Urinary bladder (tissue), 4 donors: ENCODE measurements around the gene APBB3. TPM values are rescaled to one million over a fixed set of nuclear protein-coding genes. Genes with fewer than 3 reads are reported as not detected.
A peak's percentile ranks its signal among the peaks of the same experiment; 100 is the strongest.

Source experiments
- DNase-seq: peaks from one replicate; pipeline ENCODE4 v3.0.0-alpha.2; 2015; ENCODE audit errors: extremely low spot score
- H3K27ac ChIP-seq: one replicate; pipeline ENCODE4 v1.5.1; 2013; ENCODE audit warnings: low read depth, mild to moderate bottlenecking, moderate library complexity
- H3K36me3 ChIP-seq: one replicate; pipeline ENCODE4 v1.6.1; 2013; ENCODE audit warnings: mild to moderate bottlenecking, moderate library complexity; ENCODE audit not compliant: insufficient read depth
- H3K4me1 ChIP-seq: one replicate; pipeline ENCODE4 v1.6.1; 2013; ENCODE audit warnings: mild to moderate bottlenecking, moderate library complexity; ENCODE audit not compliant: insufficient read depth
- H3K4me3 ChIP-seq: one replicate; pipeline ENCODE4 v1.5.1; 2013; ENCODE audit warnings: low read depth, low read length
- WGBS: extraction: QIAGEN DNeasy Blood & Tissue Kit; methylation state at CpG from one replicate; pipeline ENCODE4 v1.1.7; 2013; 5-methylcytosine and 5-hydroxymethylcytosine counted together
- polyA plus RNA-seq: library from polyadenylated mRNA; stranded (reverse); fragments of 200-250 nt; gene quantifications from one replicate; pipeline ENCODE4 v1.2.3, GENCODE V29; 2013
- total RNA-seq: library from RNA; depleted of rRNA; stranded (reverse); fragments of >200 nt; gene quantifications from one replicate; pipeline ENCODE4 v1.2.3, GENCODE V29; 2014
- donor health status: healthy with polysubstance abuse.
- donor health status: healthy.

APBB3 gene
- total and polyA plus RNA-seq, 2 donors, result 15.3 to 27.2 TPM

DNA sequence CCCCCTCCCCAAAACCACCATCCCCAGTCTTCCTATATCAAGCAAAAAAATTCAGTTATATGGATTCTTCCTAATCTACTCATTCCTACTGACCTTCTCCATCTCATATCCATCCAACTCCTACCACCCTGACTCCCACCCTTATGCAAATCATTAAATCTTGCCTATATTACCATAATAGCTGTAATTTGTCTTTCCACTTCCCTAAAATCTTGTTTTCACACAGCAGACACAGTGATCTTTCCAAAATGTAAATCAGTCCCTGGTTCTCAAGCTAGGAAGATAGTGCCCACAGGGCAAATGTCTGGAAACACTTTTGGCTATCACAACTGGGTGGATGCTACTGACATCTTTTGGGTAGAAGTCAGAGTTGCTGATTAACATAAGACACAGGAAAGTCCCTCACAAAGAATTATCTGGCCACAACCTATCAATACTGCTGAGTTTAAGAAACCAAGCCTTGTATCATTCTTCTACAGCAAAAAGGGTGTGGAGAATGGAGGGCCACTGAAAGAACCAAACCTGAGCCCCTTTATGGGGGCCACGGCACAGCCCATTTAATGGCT is 8.6 kb downstream of the APBB3 start:
- Histone ChIP-seq H3K27ac (no peak overlapping the region), H3K4me1 (no peaks in the 10 kb centered on the region), H3K4me3 (no peak overlapping the region), H3K36me3 (no peaks in the 10 kb centered on the region)
- WGBS, result 76% methylated on average over 1 of the region's 1 CpG
- no peak for DNase-seq

DNA sequence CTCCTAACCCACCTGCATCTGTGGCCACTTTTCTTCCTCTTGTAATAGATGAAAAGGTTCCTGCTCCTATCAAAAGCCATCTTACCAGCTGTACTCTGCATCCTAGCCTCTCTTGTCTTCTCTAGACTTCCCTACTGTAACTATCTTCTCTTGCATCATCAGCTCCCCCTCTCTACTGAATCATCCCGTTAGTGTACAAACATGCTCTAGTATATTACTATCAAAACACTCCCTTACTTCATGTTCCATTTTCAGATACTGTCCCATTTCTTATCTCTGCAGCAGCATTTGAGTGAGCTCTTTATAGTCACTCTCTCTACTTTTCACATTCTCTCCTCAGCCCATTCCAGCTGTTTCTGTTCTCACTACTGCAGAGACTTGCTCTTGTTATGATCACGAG is 9.9 kb downstream of the APBB3 start:
- no peak for DNase-seq
- no peaks in the 10 kb centered on the region for H3K36me3 ChIP-seq
- H3K4me3 ChIP-seq, result no peak overlapping the region
- no peaks in the 10 kb centered on the region for H3K4me1 ChIP-seq
- no peak overlapping the region for H3K27ac ChIP-seq
- WGBS, result 57% methylated on average over 2 of the region's 2 CpGs

DNA sequence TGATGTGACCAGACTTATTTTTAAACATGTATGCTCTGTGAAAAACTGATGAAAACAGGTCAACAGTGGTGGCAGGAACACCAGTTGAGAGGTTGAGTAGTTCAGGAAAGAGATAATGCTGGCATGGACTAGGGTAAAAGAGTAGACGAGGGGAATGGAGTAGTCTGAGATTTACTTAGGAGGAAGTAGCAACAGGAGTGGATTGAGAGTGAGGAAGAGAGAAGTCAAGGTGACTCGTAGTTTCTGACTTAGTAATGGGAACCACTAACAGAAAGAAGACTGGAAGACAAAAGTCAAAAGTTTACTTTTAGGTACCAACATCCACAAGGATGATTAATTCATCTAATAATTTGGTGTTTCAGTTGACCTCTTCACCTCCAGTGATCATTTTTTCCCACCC is 10.7 kb downstream of the APBB3 start:
- Histone ChIP-seq H3K4me1 (peaks cover 2% of the 10 kb centered on the region), H3K27ac (no peak overlapping the region), H3K36me3 (no peaks in the 10 kb centered on the region), H3K4me3 (no peak overlapping the region)
- WGBS, result 74% methylated on average over 2 of the region's 2 CpGs
- DNase-seq, result no peak

DNA sequence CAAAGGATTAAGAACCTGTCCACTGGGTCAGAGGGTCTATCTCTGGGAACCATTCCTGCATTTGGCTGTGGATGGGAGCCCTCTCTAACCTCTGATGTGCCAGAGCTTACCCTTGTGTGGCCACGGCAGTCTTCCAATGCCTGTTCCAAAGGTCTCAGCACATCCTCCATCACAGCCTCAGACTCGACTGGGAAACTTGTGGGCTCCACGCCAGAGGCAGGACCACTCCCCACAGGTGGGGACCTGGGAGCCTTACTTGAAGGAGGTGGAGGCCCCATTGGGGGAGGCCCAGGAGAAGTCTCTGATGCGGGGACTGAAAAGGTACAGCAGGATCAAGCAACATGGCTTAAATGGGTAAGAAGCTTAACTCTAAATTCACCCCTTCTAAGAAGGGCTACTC is 12.5 kb downstream of the APBB3 start:
- Histone ChIP-seq H3K4me1 (peaks cover 2% of the 10 kb centered on the region), H3K27ac (no peak overlapping the region), H3K4me3 (no peak overlapping the region), H3K36me3 (no peaks in the 10 kb centered on the region)
- DNase-seq, result no peak
- WGBS, result 83% methylated on average over 4 of the region's 4 CpGs

DNA sequence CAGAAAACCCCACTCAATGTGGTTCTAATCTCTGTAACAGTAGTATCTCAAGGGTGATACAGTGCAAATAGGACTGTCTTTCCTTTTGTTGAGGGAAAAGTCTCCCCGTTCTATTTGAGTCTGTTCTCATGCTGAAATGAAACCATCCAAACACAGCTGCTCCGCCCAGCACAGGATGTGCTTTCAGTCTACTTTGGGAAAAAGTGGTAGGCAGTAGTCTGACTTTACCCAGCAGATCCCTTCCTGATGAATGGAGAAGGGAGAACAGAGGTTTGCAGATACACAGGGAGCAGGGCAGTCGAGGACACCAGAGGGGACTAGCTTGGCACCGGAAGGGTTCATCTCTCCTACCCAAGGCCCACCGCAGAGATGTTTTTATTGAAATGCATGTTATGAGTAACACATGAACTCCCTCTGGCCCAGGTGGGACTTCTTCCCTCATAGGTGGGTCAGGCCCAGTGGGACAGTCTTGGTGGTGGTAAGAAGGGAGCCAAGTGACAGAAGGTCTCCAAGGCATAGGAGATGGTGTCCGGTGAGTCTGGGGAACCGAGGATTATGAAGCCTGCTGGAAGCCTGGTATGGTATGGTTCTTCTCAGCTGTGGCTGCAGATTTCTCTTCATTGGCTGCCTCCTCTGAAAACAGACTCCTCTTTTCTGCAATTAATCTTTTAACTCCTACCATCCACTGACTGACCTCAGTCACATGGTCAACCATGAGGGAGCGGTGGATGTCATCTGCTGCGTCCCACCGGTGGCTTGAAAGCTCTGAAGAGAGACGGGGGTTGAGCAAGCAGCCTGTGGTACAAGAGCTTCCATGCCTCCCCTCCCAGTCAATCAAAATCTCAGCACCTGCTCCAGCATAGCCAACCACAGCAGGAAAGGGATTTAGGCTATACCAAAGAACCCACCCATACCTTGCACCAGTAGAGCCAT is 14.0 kb downstream of the APBB3 start:
- no peak overlapping the region for H3K27ac ChIP-seq
- no peak overlapping the region for H3K4me3 ChIP-seq
- DNase-seq, result no peak
- WGBS, result 85% methylated on average over 11 of the region's 11 CpGs
- no peaks in the 10 kb centered on the region for H3K36me3 ChIP-seq
- H3K4me1 ChIP-seq, result peaks cover 2% of the 10 kb centered on the region

DNA sequence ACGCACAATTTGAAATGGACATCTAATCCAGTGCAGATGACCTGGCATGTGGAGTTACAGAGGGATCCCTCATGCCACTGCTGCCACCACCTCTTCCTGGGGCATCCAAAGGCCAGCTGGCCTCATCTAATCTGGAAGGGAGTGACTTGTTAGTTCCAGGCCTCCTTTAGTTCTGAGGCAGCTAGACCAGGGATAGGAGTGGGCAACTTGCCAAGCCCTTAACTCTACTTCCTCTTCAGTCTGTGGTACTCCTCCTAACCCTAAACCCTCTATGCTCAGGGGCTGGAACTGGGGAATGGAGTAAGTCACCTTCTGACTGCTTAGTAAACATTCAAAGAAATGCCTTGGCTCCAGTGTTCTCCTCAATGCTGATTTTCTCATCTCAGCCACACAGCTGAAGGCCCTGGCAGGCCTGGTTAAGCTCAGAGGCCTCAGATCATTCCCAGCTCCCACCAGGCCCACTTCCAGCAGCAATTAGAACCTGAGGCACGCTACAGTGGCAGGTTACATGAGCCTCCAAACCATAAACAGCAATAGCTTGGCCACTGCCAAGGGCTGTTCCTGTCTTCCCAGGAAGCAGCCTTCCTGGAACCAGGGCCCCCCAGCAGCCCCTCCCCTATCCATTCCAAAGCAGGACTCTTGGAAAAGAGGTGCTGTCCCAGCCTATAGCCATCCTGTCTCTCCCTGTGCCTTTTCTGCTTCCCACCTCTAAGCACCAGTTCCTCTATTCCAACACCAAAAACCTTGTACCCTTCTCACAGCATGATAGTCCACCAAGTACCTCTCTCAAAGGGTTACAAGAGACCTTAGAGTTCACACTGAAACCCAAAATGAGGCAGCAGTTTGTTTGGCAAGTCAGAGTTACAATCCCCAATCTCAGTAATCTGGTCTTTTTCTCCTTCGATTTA is 14.9 kb downstream of the APBB3 start:
- no peak overlapping the region for H3K4me3 ChIP-seq

DNA sequence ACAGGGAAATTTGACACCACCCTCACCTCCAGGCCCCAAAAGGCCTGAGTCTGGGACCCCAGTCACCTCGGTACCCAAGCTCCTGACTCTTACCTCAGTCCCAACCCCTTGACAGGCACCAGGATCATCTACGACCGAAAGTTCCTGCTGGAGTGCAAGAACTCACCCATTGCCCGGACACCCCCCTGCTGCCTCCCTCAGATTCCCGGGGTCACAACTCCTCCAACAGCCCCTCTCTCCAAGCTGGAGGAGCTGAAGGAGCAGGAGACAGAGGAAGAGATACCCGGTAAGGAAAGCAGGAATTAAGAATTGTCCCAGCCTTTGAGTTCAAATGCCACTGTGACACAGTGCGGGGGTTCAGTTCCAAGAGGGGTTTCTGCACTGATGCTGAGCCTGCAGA is 15.6 kb downstream of the APBB3 start:
- Histone ChIP-seq H3K27ac (no peak overlapping the region), H3K4me3 (no peak overlapping the region), H3K4me1 (peaks cover 2% of the 10 kb centered on the region), H3K36me3 (no peaks in the 10 kb centered on the region)
- no peak for DNase-seq
- WGBS, result 79% methylated on average over 7 of the region's 7 CpGs

More for the DNA sequence above, 14.9 kb downstream of the APBB3 start:
- no peak overlapping the region for H3K27ac ChIP-seq
- DNase-seq, result peak; percentile 17
- 56% methylated on average over 3 of the region's 3 CpGs for WGBS
- H3K4me1 ChIP-seq, result peaks cover 2% of the 10 kb centered on the region
- H3K36me3 ChIP-seq, result no peaks in the 10 kb centered on the region

DNA sequence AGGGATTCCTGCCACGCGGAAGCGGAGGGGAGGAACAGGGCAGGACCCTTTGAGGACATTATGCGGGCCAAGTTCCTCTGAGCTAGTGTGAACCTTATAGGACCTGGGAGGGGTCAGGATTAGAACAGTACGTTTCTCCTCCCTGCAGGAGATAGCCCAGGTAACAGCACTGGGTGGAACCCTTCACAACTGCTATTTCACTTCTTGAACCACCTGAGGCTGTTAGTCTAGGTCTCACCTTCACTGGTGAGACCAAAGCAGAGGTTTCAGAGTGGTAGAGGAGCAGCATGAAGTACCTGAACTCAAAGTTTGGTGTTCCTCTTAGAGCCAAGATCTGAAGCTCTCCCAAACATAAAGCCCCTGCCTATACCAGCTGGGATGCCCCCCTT is 16.1 kb downstream of the APBB3 start:
- no peaks in the 10 kb centered on the region for H3K36me3 ChIP-seq
- WGBS, result 4% methylated on average over 5 of the region's 5 CpGs
- H3K27ac ChIP-seq, result peak overlapping the region; percentile 97
- peaks cover 2% of the 10 kb centered on the region for H3K4me1 ChIP-seq
- DNase-seq, result no peak
- peak overlapping the region; percentile 36 for H3K4me3 ChIP-seq

DNA sequence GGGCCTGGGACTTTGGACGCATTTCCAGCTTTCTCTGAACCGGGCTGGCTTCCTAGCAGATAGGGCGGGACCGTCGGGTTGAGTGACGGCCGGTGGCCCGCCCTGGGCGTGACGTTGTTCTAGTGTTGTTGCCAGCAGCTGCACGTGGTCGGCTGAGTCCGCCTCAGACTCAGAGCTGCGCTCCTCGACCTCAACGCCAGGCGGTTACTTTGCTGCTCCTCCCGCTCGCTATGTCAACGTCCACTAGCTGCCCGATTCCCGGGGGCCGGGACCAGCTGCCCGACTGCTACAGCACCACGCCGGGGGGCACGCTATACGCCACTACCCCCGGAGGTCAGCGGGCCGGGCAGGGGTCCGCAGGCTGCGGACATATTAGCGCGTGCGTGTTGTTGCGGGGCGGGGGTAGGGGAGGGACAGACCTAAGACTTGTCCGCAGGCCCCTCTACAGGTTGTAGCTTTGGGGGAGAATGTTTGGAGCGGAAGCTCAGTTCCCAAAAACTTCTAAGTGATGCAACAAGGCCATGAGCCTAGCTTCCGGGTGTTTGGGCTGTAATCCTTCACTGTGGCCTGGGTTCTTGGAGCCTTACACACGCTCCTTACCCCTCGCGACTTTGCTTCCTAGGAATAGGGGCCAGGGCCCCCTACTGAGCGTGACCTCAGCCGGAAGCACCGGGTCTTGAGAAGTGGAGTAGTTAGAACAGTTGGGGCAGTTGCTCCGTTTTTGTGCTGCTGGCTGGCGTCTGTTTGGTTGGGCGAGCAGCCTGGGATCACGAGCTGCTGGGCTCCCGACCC is 16.7 kb downstream of the APBB3 start, which contains the start of gene EIF4EBP3:
TSS of gene EIF4EBP3 (plus strand) at position 155 of the 792 bp plus-strand sequence. CDS start at position 231, 76 bp downstream.
- DNase-seq, result peak; percentile 84
- Histone ChIP-seq H3K4me3 (peak within 1 kb of the TSS; percentile 36), H3K27ac (peak within 1 kb of the TSS; percentile 97), H3K4me1 (peaks cover 2% of the 10 kb centered on the region), H3K36me3 (no peaks in the 10 kb centered on the region)
- WGBS, result 1% methylated on average over 52 of the region's 52 CpGs

DNA sequence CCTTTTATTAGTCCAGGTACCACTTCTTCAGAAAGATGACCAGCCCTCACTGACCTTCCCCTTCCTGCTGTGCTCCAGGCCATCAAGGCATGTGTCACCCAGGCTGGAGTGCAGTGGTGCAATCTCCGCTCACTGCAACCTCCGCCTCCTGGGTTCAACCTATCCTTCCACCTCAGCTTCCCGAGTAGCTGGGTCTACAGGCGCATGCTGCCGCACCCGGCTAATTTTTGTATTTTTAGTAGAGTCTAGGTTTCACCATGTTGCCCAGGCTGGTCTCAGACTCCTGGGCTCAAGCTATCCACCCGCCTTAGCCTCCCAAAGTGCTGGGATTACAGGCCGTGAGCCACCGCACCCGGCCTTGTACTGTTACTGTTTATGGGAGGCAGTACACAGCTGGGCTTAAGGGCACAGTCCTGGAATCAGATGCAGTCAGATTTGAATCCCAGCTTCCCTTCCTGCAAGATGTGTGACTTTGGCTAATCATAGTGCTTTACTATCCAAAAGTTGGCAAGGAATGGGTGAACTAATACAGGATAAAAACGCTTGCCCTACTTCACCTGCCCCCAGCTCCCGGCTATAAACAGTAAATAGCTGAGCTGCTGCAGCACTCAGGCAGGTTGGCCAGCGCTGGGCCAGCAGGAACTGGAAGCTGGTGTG is 17.4 kb downstream of the APBB3 start:
- H3K36me3 ChIP-seq, result no peaks in the 10 kb centered on the region
- peak overlapping the region; percentile 18 for H3K27ac ChIP-seq
- DNase-seq, result no peak
- 41% methylated on average over 13 of the region's 13 CpGs for WGBS
- no peak overlapping the region for H3K4me3 ChIP-seq
- peaks cover 2% of the 10 kb centered on the region for H3K4me1 ChIP-seq

DNA sequence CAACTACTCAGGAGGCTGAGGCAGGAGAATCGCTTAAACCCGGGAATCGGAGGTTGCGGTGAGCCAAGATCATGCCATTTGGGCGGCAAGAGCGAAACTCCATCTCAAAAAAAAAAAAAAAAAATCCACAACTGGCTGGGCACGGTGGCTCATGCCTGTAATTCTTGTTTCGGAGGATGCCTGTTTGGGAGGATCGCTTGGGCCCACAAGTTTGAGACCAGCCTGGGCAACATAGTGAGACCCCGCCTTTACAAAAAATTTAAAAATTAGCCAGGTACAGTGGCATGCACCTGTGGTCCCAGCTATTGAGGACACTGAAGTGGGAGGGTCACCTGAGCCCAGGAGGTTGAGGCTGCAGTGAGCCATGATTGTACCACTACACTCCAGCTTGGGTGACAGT is 18.8 kb downstream of the APBB3 start:
- Histone ChIP-seq H3K4me3 (no peak overlapping the region), H3K27ac (no peak overlapping the region), H3K36me3 (no peaks in the 10 kb centered on the region), H3K4me1 (peaks cover 2% of the 10 kb centered on the region)
- no peak for DNase-seq
- 97% methylated on average over 10 of the region's 10 CpGs for WGBS

DNA sequence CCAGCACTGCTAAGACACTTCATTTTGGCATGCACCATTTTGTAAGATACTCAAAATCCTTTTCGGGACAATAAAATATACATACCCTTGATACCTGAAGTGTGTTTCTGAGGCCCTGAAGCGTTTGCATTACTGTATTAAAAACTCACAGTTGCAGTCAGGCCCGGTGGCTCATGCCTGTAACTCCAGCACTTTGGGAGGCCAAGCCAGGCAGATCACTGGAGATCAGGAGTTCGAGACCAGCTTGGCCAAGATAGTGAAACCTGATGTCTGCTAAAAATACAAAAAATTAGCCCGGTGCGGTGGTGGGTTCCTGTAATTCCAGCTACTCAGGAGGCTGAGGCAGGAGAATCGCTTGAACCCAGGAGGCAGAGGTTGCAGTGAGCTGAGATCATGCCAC is 19.4 kb downstream of the APBB3 start:
- Histone ChIP-seq H3K27ac (no peak overlapping the region), H3K4me1 (peaks cover 2% of the 10 kb centered on the region), H3K36me3 (no peaks in the 10 kb centered on the region), H3K4me3 (no peak overlapping the region)
- WGBS, result 95% methylated on average over 7 of the region's 7 CpGs
- no peak for DNase-seq
